Measurements from ENCODE around the gene EVX2. TPM values are rescaled to one million over a fixed set of nuclear protein-coding genes. Genes with fewer than 3 reads are reported as not detected.

Gene EVX2
- total RNA-seq, 1 experiment from 2014 or later = not detected

GRCh38 chr2:176081376-176081836 lies 2.4 kb downstream of the EVX2 start:
- ChIA-PET POLR2A (no interaction called here), CTCF (interaction anchor here (3.3 kb wide), 1 partner anchor 392 kb away, joined by 25 read pairs; no protein-coding TSS in a partner anchor)
- Mint-ChIP-seq H3K27me3 (ENCODE audit: insufficient read depth, unreplicated experiment) (peaks cover 58% of the 10 kb centered on the region), H3K27ac (ENCODE audit: low read depth, unreplicated experiment) (no peak overlapping the region), H3K36me3 (ENCODE audit: insufficient read depth, unreplicated experiment) (no peaks in the 10 kb centered on the region), H3K4me1 (ENCODE audit: insufficient read depth, unreplicated experiment) (peaks cover 3% of the 10 kb centered on the region), H3K4me3 (ENCODE audit: unreplicated experiment) (no peak overlapping the region), H3K9me3 (ENCODE audit: unreplicated experiment) (peaks cover 13% of the 10 kb centered on the region)
- no peak for TF ChIP-seq CTCF (IDR thresholded peaks at IDR 0.05; ENCODE audit: unreplicated experiment)
- BruUV-seq (replicated peaks) = no TSS peak
- intact Hi-C loops (cut with micrococcal nuclease) = loop anchor here (10.0 kb wide), 1 partner anchor 117 kb away; no protein-coding TSS in a partner anchor
- no peak for DNase-seq (ENCODE audit: unreplicated experiment)

- POLR2A ChIA-PET = no interaction called here
- no peak overlapping the region for H3K4me3 Mint-ChIP-seq (ENCODE audit: unreplicated experiment)
- no peak for DNase-seq (ENCODE audit: unreplicated experiment)
- no peaks in the 10 kb centered on the region for H3K36me3 Mint-ChIP-seq (ENCODE audit: insufficient read depth, unreplicated experiment)
- CTCF ChIA-PET = interaction anchor here (0.7 to 3.3 kb wide), 5 partner anchors 17 to 707 kb away, joined by 3 to 25 read pairs (median 3); no protein-coding TSS in a partner anchor
- TF ChIP-seq CTCF (IDR thresholded peaks at IDR 0.05; ENCODE audit: unreplicated experiment) = no peak
- H3K27ac Mint-ChIP-seq (ENCODE audit: low read depth, unreplicated experiment) = no peak overlapping the region
- H3K27me3 Mint-ChIP-seq (ENCODE audit: insufficient read depth, unreplicated experiment) = peaks cover 63% of the 10 kb centered on the region
- BruUV-seq (replicated peaks) = no TSS peak
- peaks cover 13% of the 10 kb centered on the region for H3K9me3 Mint-ChIP-seq (ENCODE audit: unreplicated experiment)
- intact Hi-C loops (cut with micrococcal nuclease) = loop anchor here (10.0 kb wide), 1 partner anchor 116 kb away; no protein-coding TSS in a partner anchor
- no peaks in the 10 kb centered on the region for H3K4me1 Mint-ChIP-seq (ENCODE audit: insufficient read depth, unreplicated experiment)
These were observed 3.0 kb downstream of the EVX2 start for GRCh38 chr2:176080540-176081375.

GRCh38 chr2:176079831-176080539 lies 3.8 kb downstream of the EVX2 start:
- Mint-ChIP-seq H3K27me3 (ENCODE audit: insufficient read depth, unreplicated experiment) (peaks cover 64% of the 10 kb centered on the region), H3K4me1 (ENCODE audit: insufficient read depth, unreplicated experiment) (no peaks in the 10 kb centered on the region), H3K9me3 (ENCODE audit: unreplicated experiment) (peaks cover 13% of the 10 kb centered on the region), H3K27ac (ENCODE audit: low read depth, unreplicated experiment) (no peak overlapping the region), H3K4me3 (ENCODE audit: unreplicated experiment) (no peak overlapping the region), H3K36me3 (ENCODE audit: insufficient read depth, unreplicated experiment) (no peaks in the 10 kb centered on the region)
- CTCF ChIA-PET = interaction anchor here (0.7 to 2.3 kb wide), 8 partner anchors 12 to 1309 kb away, joined by 3 to 11 read pairs (median 3); no protein-coding TSS in a partner anchor
- intact Hi-C loops (cut with micrococcal nuclease) = loop anchor here (10.0 kb wide), 1 partner anchor 115 kb away; no protein-coding TSS in a partner anchor
- no TSS peak for BruUV-seq (replicated peaks)
- POLR2A ChIA-PET = no interaction called here
- DNase-seq (ENCODE audit: unreplicated experiment) = no peak
- TF ChIP-seq CTCF (IDR thresholded peaks at IDR 0.05; ENCODE audit: unreplicated experiment) = peak; percentile 30

- intact Hi-C loops (cut with micrococcal nuclease) = no loop called here
- no peaks in the 10 kb centered on the region for H3K36me3 Mint-ChIP-seq (ENCODE audit: insufficient read depth, unreplicated experiment)
- ChIA-PET CTCF (interaction anchor here (0.7 to 2.3 kb wide), 6 partner anchors 13 to 1309 kb away, joined by 3 to 11 read pairs (median 3); no protein-coding TSS in a partner anchor), POLR2A (no interaction called here)
- H3K4me1 Mint-ChIP-seq (ENCODE audit: insufficient read depth, unreplicated experiment) = no peaks in the 10 kb centered on the region
- peaks cover 64% of the 10 kb centered on the region for H3K27me3 Mint-ChIP-seq (ENCODE audit: insufficient read depth, unreplicated experiment)
- BruUV-seq (replicated peaks) = no TSS peak
- DNase-seq (ENCODE audit: unreplicated experiment) = no peak
- no peak for TF ChIP-seq CTCF (IDR thresholded peaks at IDR 0.05; ENCODE audit: unreplicated experiment)
- H3K9me3 Mint-ChIP-seq (ENCODE audit: unreplicated experiment) = peaks cover 13% of the 10 kb centered on the region
- H3K4me3 Mint-ChIP-seq (ENCODE audit: unreplicated experiment) = peak overlapping the region; percentile 18
- H3K27ac Mint-ChIP-seq (ENCODE audit: low read depth, unreplicated experiment) = no peak overlapping the region
These were observed 4.4 kb downstream of the EVX2 start for GRCh38 chr2:176079285-176079830.
